Naive B cell (primary cell): ENCODE data around the gene COL17A1. TPM values are rescaled to one million over a fixed set of nuclear protein-coding genes. Genes with fewer than 3 reads are reported as not detected.

ENCODE experiments used
- ATAC-seq, 2 donors: fragments of 150-1000 bp; cut with Tn5 transposase; 2 replicates each; pipeline ENCODE4 v1.10.0; 2021; ENCODE audit warnings: low read depth in 2 of 2, mild to moderate bottlenecking in 2 of 2, moderate library complexity in 2 of 2
- DNase-seq: peaks from one replicate; pipeline ENCODE4 v3.0.0; 2022
- H3K27ac Mint-ChIP-seq, 6 donors: one replicate each; pipeline ENCODE4 v1.8.0; 2020 to 2022; ENCODE audit warnings: mild to moderate bottlenecking in 6 of 6, mixed read lengths in 6 of 6, moderate library complexity in 5 of 6, inconsistent platforms in 2 of 6
- H3K27me3 Mint-ChIP-seq, 3 donors: one replicate each; pipeline ENCODE4 v1.8.0; 2021 to 2022; ENCODE audit warnings: mixed read lengths in 3 of 3, mild to moderate bottlenecking in 1 of 3
- H3K36me3 Mint-ChIP-seq, 2 donors: one replicate each; pipeline ENCODE4 v1.8.0; 2020 to 2022; ENCODE audit warnings: mixed read lengths in 2 of 2, inconsistent platforms in 1 of 2, mild to moderate bottlenecking in 1 of 2
- H3K4me1 Mint-ChIP-seq, 3 donors: one replicate each; pipeline ENCODE4 v1.8.0; 2020 to 2022; ENCODE audit warnings: mixed read lengths in 3 of 3, inconsistent platforms in 1 of 3, mild to moderate bottlenecking in 1 of 3, moderate library complexity in 1 of 3
- H3K4me3 Mint-ChIP-seq, 8 donors: one replicate each; pipeline ENCODE4 v1.8.0; 2020 to 2022; ENCODE audit warnings: mild to moderate bottlenecking in 8 of 8, mixed read lengths in 8 of 8, moderate library complexity in 8 of 8, inconsistent platforms in 2 of 8
- H3K9me3 Mint-ChIP-seq, 7 donors: one replicate each; pipeline ENCODE4 v1.8.0; 2020 to 2022; ENCODE audit warnings: mixed read lengths in 7 of 7, mild to moderate bottlenecking in 5 of 7, inconsistent platforms in 2 of 7, moderate library complexity in 1 of 7
- polyA plus RNA-seq, 6 donors: library from polyadenylated mRNA; unstranded; fragments of 300-500 nt; fragmentation: Illumina TruSeq; gene quantifications; one replicate each; pipeline ENCODE4 v1.2.3, GENCODE V29; 2021; ENCODE audit warnings: low read depth in 6 of 6

COL17A1 gene
- polyA plus RNA-seq: not detected

DNA sequence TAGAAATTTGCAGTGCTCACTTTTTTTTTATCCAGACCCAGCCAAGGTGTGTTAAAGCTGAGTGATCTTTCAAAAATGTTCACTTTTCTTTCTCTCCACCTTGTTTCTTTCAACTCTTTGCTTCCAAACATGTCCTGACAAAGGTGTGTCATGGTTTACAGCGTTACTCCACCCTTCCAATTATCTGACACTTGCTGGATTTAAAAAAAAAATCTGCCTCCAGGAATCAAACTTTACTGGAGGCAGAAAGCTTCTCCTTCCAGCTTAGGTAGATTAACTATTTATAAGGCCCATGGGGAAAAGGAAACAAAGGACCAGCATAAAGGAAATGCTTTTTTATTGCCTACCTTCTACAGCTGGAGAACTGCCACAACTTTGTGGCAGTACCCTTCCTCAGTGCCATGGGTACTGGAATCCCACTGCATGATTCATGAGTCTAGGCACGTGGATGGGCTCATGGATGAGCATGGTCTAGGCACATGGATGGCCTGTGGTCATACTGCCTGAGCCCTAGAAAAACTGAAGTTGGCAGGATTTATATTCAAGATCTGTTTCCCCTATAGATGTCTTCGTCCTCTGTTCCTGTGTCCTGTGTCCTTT lies at the start of gene COL17A1:
COL17A1 (minus strand) TSS at position 80 of the 600 bp plus-strand sequence. CDS start 5,207 bp downstream, outside the sequence.
- peak within 1 kb of the TSS in 2 of 6 donors; percentile 6 to 88 for H3K27ac Mint-ChIP-seq
- no peaks in the 10 kb centered on the region for H3K36me3 Mint-ChIP-seq
- H3K4me1 Mint-ChIP-seq: no peaks in the 10 kb centered on the region
- DNase-seq: no peak
- H3K4me3 Mint-ChIP-seq: no peak within 1 kb of the TSS
- peaks cover 0 to 11% (median 6%) of the 10 kb centered on the region in 3 donors for H3K27me3 Mint-ChIP-seq
- ATAC-seq: no peak
- H3K9me3 Mint-ChIP-seq: no peaks in the 10 kb centered on the region

DNA sequence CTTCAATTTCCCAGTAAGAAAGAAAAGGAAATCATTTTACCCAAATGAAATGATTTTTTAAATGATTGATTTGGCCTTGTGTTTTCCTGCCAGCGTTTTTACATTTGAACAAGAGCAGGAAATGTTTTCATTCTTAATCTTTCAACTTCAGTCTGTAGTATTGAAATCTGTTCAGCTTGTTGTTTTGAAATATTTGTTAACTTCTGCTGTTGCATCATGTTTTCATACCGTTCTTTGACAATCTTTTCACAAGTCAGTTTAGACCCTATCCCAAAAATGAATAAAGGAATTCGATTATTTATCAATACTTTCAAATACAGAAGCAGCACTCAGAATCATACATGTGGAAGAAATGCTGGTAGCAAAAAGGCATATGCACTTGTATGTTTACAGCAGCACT lies 44.4 kb upstream of the COL17A1 start:
- H3K36me3 Mint-ChIP-seq: peaks cover 0 to 9% of the 10 kb centered on the region in 2 donors
- ATAC-seq (no peak), DNase-seq (no peak)
- H3K4me1 Mint-ChIP-seq: peaks cover 0 to 6% (median 0%) of the 10 kb centered on the region in 3 donors
- H3K27ac Mint-ChIP-seq: no peak overlapping the region
- no peaks in the 10 kb centered on the region for H3K9me3 Mint-ChIP-seq
- H3K27me3 Mint-ChIP-seq: peaks cover 9 to 20% (median 13%) of the 10 kb centered on the region in 3 donors
- no peak overlapping the region for H3K4me3 Mint-ChIP-seq

DNA sequence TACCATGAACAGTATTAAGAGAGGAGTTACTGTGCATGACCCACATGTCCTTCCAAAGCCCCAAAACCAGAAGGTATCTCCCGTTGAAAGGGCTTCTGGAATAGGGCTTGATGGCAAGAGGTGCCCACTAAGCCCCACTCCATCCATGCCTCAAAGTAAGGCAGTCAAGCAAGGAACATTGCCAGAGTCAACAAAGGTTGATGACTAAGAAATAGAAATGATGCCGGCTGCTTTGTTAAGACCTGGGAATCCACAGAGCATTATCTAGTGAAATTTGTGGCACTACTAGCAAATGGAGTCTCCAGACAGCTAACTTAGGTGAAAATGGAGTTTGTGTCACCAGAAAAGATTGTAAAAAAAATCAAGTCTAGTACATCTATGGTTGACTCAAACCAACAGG lies 42.5 kb upstream of the COL17A1 start:
- no peak for DNase-seq

DNA sequence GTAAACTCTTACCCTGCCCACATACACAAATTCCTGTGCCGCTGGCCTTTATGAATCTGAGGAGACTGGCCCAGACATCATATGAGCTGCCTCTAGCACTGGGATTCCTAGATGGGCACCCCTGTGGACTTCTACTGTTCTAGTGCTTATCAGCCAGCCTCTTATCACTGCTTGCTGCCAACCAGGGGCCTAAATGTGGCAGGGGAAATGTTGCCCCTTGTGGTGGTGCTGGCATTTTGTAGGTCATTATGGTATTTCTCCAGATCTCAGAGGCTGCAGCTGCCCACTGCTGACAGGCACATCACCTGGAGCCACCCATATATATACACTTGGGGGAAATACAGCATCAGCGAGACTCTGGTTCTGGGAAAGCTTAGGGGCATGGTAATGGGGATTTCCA lies 41.7 kb upstream of the COL17A1 start:
- Mint-ChIP-seq H3K9me3 (no peaks in the 10 kb centered on the region), H3K4me1 (peaks cover 3 to 9% (median 8%) of the 10 kb centered on the region in 3 donors), H3K36me3 (peaks cover 0 to 9% of the 10 kb centered on the region in 2 donors), H3K27ac (peak overlapping the region in 2 of 6 donors; percentile 23 to 83), H3K27me3 (peaks cover 0 to 1% (median 0%) of the 10 kb centered on the region in 3 donors), H3K4me3 (peak overlapping the region in 1 of 8 donors; percentile 8)
- ATAC-seq: peak; percentile 52 to 66
- peak; percentile 5 for DNase-seq

More for the DNA sequence above, 42.5 kb upstream of the COL17A1 start:
- no peaks in the 10 kb centered on the region for H3K9me3 Mint-ChIP-seq
- H3K27me3 Mint-ChIP-seq: peaks cover 7 to 9% (median 8%) of the 10 kb centered on the region in 3 donors
- no peak overlapping the region for H3K4me3 Mint-ChIP-seq
- H3K4me1 Mint-ChIP-seq: peaks cover 0 to 6% (median 2%) of the 10 kb centered on the region in 3 donors
- ATAC-seq: no peak
- H3K27ac Mint-ChIP-seq: no peak overlapping the region
- peaks cover 0 to 9% of the 10 kb centered on the region in 2 donors for H3K36me3 Mint-ChIP-seq

DNA sequence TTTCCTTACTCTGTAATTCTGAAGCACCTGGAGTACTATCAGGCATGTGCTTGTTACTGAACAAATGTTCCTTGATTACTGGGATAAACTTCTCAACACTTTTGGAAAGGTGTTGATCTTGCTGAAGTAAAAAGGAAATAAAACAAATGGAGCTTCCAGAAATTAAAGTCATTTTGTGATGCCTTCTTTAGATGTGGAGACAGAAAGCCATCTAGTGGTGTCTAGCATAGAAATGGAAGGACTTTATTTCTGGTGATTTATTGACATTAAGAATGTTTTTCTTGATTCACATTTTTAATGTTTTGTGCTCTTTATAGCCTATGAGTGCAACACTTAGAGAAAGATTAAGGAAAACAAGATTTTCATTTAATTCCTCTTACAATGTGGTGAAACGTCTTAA lies 37.7 kb upstream of the COL17A1 start:
- Mint-ChIP-seq H3K27ac (peak overlapping the region in 2 of 6 donors; percentile 61 to 99), H3K27me3 (no peaks in the 10 kb centered on the region), H3K9me3 (no peaks in the 10 kb centered on the region), H3K36me3 (peaks cover 0 to 9% of the 10 kb centered on the region in 2 donors), H3K4me1 (peaks cover 14 to 24% (median 17%) of the 10 kb centered on the region in 3 donors), H3K4me3 (peak overlapping the region in 6 of 8 donors; percentile 35 to 98 (median 94))
- no peak for ATAC-seq
- DNase-seq: no peak

DNA sequence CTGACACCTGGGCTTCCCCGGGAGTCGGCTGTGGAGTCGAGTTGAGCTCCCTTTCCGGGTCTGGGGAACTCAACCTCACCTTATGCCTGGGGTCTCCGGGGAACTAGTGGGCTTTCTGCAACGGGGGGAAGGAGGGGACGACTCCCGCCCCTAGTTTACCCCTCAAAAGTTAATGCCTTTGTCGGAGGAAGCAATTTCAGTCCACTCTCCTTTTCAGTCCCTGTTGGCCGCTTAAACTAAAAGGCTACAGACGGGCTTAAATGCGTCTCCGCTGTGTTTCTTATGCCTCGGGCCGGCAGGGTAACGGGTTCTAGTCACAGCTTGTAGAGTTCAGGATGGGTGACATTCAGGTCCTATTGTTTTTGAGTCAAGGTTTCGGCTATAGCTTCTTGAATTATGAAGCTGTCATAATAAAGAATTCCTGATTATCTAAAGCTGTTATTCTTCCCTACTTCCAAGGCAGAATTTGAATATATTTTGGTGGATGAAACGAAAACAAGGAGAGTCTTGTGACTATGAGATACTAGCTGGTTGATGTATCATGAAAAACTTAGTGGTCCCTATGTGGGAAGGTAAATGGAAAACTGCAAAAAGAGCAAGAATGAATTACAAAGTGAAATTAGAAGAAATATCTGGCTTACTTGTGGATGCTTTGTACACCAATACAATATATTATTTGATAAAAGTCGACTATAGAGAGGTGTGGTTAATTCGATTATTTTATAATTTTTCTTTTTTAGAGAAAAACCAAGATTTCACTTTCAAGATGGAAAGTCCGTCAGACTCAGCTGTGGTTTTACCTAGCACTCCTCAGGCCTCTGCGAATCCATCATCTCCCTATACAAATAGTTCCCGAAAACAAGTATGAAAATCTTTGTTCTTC lies 36.8 kb upstream of the COL17A1 start:
- no peak for ATAC-seq
- H3K27ac Mint-ChIP-seq: peak overlapping the region; percentile 97 to 99 (median 99)
- peaks cover 14 to 24% (median 15%) of the 10 kb centered on the region in 3 donors for H3K4me1 Mint-ChIP-seq
- no peaks in the 10 kb centered on the region for H3K27me3 Mint-ChIP-seq
- H3K36me3 Mint-ChIP-seq: peaks cover 0 to 9% of the 10 kb centered on the region in 2 donors
- peak overlapping the region; percentile 88 to 98 (median 96) for H3K4me3 Mint-ChIP-seq
- no peaks in the 10 kb centered on the region for H3K9me3 Mint-ChIP-seq
- DNase-seq: no peak

DNA sequence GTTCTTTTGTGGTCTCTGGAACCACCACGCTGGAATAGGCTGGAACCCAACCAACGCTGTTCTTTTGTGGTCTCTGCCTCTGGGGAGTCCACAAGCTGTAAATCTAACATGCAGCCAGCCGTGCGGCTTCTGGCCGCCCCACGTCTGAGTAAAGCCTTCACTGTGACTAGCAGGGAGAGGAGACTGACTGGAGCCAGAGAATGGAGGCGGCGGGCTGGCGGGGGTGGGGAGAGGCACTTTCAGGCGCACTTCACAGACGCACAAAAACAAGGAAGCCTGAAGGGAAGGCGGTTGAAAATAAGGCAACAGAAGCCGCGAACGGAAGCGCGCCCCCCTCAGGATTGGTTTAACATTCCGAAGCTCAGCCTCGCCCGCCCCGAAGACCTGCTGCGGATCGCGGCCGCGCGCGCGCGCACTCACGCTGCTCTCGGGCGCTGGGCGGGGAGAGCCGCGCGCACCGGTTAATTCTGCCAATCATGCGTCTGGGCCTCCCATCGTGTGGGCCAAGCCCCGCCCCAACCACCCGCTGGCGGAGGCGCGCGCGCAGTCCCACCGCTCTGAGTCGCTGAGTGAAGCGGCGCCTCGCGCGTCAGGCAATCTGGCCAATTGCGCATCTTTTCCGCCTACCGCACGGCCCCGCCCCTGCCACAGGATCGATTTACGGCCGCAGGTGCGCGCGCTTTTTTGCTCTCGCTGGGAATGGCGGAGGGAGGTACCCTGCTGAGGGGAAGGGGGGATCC lies 36.0 kb upstream of the COL17A1 start, which contains the start of gene SFR1:
SFR1 (plus strand) TSS at position 687 of the 740 bp plus-strand sequence; CDS start at position 700, 13 bp downstream.
- Mint-ChIP-seq H3K27ac (peak within 1 kb of the TSS; percentile 98 to 99 (median 99)), H3K9me3 (no peaks in the 10 kb centered on the region), H3K4me1 (peaks cover 12 to 24% (median 14%) of the 10 kb centered on the region in 3 donors), H3K27me3 (no peaks in the 10 kb centered on the region), H3K4me3 (peak within 1 kb of the TSS; percentile 88 to 98 (median 96)), H3K36me3 (peaks cover 0 to 9% of the 10 kb centered on the region in 2 donors)
- peak; percentile 100 for DNase-seq
- peak; percentile 77 to 78 for ATAC-seq

DNA sequence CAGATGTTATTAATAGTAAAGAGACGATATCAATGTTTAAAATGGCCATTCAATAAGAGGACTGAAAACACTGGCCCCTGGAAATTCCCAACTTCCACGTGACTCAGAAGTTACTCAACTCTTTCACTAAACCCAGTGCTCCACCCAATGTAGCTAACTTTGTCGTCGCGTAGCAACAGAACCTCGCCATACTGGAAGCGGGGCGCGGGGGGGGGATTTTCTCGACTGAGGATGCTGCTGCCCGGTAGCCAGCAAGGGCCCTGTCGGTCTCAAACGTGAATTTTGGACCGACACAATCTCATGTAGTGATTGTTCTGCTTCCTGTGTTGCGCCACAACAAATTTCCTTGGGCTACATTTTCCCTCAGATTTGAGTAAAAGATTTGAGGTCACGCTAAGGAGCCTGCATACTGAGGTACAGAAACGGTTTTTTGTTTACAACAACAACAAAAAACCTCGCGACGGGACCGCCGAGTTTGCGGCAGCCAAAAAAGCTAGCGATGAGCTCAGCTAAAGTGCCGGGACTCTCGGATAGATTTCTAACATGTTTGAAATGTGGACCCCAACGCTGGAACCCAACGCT lies 35.3 kb upstream of the COL17A1 start:
- H3K27me3 Mint-ChIP-seq: no peaks in the 10 kb centered on the region
- H3K27ac Mint-ChIP-seq: peak overlapping the region; percentile 98 to 99 (median 99)
- DNase-seq: peak; percentile 78
- ATAC-seq: peak; percentile 51 to 61
- H3K36me3 Mint-ChIP-seq: peaks cover 0 to 6% of the 10 kb centered on the region in 2 donors
- H3K4me1 Mint-ChIP-seq: peaks cover 12 to 24% (median 14%) of the 10 kb centered on the region in 3 donors
- peak overlapping the region; percentile 88 to 98 (median 96) for H3K4me3 Mint-ChIP-seq
- no peaks in the 10 kb centered on the region for H3K9me3 Mint-ChIP-seq

DNA sequence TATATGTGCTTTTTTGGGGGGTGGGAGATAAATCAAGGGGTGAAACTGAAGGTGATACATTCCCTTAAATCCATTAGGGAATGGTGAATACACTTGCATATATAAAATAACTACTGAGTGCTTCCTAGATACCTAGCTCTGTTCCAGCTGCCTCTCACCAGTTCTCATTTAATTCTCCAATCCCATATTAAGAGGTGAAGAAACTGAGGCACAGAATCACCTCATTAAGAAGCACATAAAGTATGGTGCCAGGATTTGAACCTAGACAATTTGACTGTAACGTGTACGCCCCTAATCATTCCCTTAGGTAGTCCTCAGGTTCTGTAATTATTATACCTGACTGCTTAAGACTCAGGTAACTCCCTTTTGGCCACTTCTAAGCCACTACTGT lies 34.8 kb upstream of the COL17A1 start:
- H3K36me3 Mint-ChIP-seq: peaks cover 0 to 5% of the 10 kb centered on the region in 2 donors

DNA sequence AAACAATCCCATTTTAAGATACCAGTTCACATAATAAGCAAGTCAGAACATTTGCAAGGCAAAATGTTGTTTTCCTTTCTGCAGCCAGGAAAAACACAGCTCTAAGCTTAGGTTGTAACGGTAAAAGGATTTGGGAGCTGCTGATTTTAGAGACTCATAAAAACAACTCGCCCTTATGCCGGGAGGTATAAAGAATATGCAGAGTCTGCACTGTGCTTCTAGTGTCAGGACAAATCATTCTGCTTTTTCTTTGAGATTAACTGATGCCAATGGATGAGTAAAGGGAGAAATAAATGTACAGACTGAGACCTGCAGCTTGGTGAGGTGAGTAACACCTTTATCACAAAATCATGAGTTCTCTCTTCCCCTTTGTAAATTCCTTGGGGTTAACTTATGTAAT lies 34.3 kb upstream of the COL17A1 start:
- ATAC-seq (no peak), DNase-seq (no peak)
- no peaks in the 10 kb centered on the region for H3K27me3 Mint-ChIP-seq
- peak overlapping the region in 2 of 8 donors; percentile 93 to 98 for H3K4me3 Mint-ChIP-seq
- H3K4me1 Mint-ChIP-seq: peaks cover 12 to 24% (median 14%) of the 10 kb centered on the region in 3 donors
- H3K36me3 Mint-ChIP-seq: no peaks in the 10 kb centered on the region
- H3K27ac Mint-ChIP-seq: peak overlapping the region in 5 of 6 donors; percentile 99
- H3K9me3 Mint-ChIP-seq: no peaks in the 10 kb centered on the region

More for the DNA sequence above, 34.8 kb upstream of the COL17A1 start:
- Mint-ChIP-seq H3K4me3 (peak overlapping the region; percentile 88 to 98 (median 96)), H3K4me1 (peaks cover 12 to 24% (median 14%) of the 10 kb centered on the region in 3 donors), H3K27ac (peak overlapping the region; percentile 98 to 99 (median 99)), H3K27me3 (no peaks in the 10 kb centered on the region), H3K9me3 (no peaks in the 10 kb centered on the region)
- no peak for DNase-seq
- ATAC-seq: no peak

DNA sequence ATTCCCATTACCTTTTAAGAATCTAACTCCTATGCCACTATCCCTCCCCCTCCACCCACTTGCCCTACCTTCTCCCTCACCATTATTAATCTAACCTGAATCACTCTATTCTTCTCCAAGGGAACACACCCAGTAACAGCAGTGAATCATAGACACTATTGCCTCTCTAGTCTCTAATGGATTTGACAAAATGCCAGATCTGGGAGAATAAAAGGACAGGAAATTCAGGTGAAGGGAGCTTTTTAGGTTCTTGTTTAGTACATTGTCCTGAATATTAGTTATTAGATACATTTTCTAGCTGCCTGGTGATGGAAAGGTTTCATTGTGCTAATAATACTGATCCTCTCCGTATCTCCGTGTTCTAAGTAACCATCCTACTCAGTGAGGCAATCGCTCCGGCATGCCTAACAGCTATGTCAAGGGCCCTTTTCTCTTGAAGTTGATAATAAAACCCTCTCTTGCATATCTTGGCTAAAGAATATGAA lies 32.2 kb upstream of the COL17A1 start:
- H3K27ac Mint-ChIP-seq: no peak overlapping the region
- no peak for DNase-seq
- no peak for ATAC-seq
- H3K36me3 Mint-ChIP-seq: no peaks in the 10 kb centered on the region
- no peaks in the 10 kb centered on the region for H3K9me3 Mint-ChIP-seq
- no peak overlapping the region for H3K4me3 Mint-ChIP-seq
- H3K27me3 Mint-ChIP-seq: no peaks in the 10 kb centered on the region
- H3K4me1 Mint-ChIP-seq: peaks cover 12 to 21% (median 14%) of the 10 kb centered on the region in 3 donors

DNA sequence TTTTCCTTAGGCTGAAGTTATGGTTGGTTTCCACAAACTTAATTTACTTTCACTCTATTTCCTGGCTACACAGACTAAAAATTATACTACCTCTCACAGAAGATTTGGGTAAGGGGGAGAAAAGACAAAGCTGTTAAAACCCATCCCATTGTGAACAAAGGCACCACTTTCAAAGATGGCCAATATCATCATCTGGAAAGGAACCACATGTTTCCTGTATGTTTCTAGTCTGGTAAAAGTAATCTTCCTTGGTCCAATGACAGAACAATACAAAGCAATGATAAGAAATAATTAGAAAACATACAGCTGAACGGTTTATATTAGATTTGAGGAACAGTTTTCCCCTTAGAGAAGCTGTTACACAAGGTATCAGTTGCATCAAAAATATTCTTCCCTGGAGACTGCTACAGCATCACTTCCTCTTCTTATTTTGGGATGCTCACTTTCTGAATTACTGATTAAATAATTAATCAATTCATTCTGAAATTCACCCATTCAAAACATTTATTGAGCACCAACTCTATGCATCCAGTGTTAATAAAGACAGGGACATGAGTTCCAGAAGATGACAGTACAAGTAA lies 27.8 kb upstream of the COL17A1 start:
- Mint-ChIP-seq H3K9me3 (peaks cover 0 to 3% (median 0%) of the 10 kb centered on the region in 7 donors), H3K4me1 (peaks cover 0 to 3% (median 0%) of the 10 kb centered on the region in 3 donors), H3K27me3 (peaks cover 0 to 10% (median 6%) of the 10 kb centered on the region in 3 donors), H3K4me3 (no peak overlapping the region), H3K27ac (no peak overlapping the region), H3K36me3 (no peaks in the 10 kb centered on the region)
- DNase-seq: no peak
- ATAC-seq: no peak
